AG09309 (cell line): Measurements from ENCODE around the gene PXN.
"Not testable (repeated sequence)": the region's sequence is repeated elsewhere in the genome, so short reads cannot be mapped to it uniquely, and the experiment has no call there.

Source experiments
- DNase-seq: peaks from one replicate; pipeline ENCODE4 v3.0.0-alpha.2; 2010; ENCODE audit warnings: low read depth
- H3K4me3 ChIP-seq: 2 replicates; pipeline ENCODE4 v1.5.1; 2011; ENCODE audit warnings: mild to moderate bottlenecking, low read depth, low read length, moderate library complexity; ENCODE audit not compliant: control insufficient read depth
- CTCF ChIP-seq: IDR thresholded peaks from 2 replicates; pipeline ENCODE4 v1.5.1; 2011; ENCODE audit warnings: mild to moderate bottlenecking, low read depth, low read length, inconsistent platforms; ENCODE audit not compliant: insufficient read depth, control insufficient read depth; ENCODE audit errors: missing control alignments

The PXN gene

GRCh38 chr12:120247621-120248030 lies 17.9 kb downstream of the PXN start:
- no peak overlapping the region for H3K4me3 ChIP-seq
- DNase-seq = no peak
- TF ChIP-seq CTCF = no peak

GRCh38 chr12:120247183-120247582 lies 18.3 kb downstream of the PXN start:
- DNase-seq = no peak
- no peak for TF ChIP-seq CTCF
- no peak overlapping the region for H3K4me3 ChIP-seq

- H3K4me3 ChIP-seq = not testable (repeated sequence)
Measured at GRCh38 chr12:120246705-120247104, 18.8 kb downstream of the PXN start.

GRCh38 chr12:120242971-120243699 lies 22.4 kb downstream of the PXN start:
- TF ChIP-seq CTCF = no peak
- no peak for DNase-seq
- H3K4me3 ChIP-seq = no peak overlapping the region

More at GRCh38 chr12:120246705-120247104, 18.8 kb downstream of the PXN start:
- DNase-seq = not testable (repeated sequence)

GRCh38 chr12:120242275-120242799 lies 23.2 kb downstream of the PXN start:
- no peak overlapping the region for H3K4me3 ChIP-seq
- no peak for DNase-seq
- no peak for TF ChIP-seq CTCF

- no peak overlapping the region for H3K4me3 ChIP-seq
- no peak for TF ChIP-seq CTCF
- no peak for DNase-seq
Measured at GRCh38 chr12:120241561-120242274, 23.8 kb downstream of the PXN start.

GRCh38 chr12:120240495-120240833 lies 25.1 kb downstream of the PXN start:
- no peak for TF ChIP-seq CTCF
- no peak overlapping the region for H3K4me3 ChIP-seq
- DNase-seq = no peak
